ENCODE measurements around the gene SRRM3. TPM values are rescaled to one million over a fixed set of nuclear protein-coding genes. Genes with fewer than 3 reads are reported as not detected.

SRRM3 gene
- total RNA-seq, 1 donor from 2014 or later, result 0.46 TPM

DNA sequence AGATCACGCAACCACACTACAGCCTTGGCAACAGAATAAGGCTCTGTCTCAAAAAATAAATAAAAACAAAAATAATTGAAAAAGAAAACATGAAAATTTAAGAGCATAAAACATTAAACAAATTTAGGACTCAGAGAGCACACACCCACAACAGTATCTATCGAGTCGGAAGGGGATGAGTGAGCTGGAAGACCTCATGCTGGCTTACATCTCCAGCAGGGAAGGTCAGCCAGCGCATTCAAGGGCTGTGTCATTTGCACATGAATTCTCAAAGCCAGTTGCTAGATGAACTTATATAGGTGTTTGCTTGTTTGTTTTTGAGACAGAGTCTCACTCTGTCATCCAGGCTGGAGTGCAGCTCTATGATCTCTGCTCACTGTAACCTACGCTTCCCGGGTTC is 50.3 kb downstream of the SRRM3 start:
- Mint-ChIP-seq H3K4me3 (ENCODE audit: unreplicated experiment) (no peak overlapping the region), H3K9me3 (ENCODE audit: unreplicated experiment) (no peaks in the 10 kb centered on the region), H3K27me3 (ENCODE audit: unreplicated experiment) (peaks cover 15% of the 10 kb centered on the region), H3K27ac (ENCODE audit: unreplicated experiment) (no peak overlapping the region), H3K4me1 (ENCODE audit: unreplicated experiment) (no peaks in the 10 kb centered on the region), H3K36me3 (ENCODE audit: unreplicated experiment) (no peaks in the 10 kb centered on the region)
- TF ChIP-seq, protein P1, sequence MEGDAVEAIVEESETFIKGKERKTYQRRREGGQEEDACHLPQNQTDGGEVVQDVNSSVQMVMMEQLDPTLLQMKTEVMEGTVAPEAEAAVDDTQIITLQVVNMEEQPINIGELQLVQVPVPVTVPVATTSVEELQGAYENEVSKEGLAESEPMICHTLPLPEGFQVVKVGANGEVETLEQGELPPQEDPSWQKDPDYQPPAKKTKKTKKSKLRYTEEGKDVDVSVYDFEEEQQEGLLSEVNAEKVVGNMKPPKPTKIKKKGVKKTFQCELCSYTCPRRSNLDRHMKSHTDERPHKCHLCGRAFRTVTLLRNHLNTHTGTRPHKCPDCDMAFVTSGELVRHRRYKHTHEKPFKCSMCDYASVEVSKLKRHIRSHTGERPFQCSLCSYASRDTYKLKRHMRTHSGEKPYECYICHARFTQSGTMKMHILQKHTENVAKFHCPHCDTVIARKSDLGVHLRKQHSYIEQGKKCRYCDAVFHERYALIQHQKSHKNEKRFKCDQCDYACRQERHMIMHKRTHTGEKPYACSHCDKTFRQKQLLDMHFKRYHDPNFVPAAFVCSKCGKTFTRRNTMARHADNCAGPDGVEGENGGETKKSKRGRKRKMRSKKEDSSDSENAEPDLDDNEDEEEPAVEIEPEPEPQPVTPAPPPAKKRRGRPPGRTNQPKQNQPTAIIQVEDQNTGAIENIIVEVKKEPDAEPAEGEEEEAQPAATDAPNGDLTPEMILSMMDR (IDR thresholded peaks at IDR 0.05), result no peak
- DNase-seq (ENCODE audit: extremely low spot score, unreplicated experiment), result no peak

DNA sequence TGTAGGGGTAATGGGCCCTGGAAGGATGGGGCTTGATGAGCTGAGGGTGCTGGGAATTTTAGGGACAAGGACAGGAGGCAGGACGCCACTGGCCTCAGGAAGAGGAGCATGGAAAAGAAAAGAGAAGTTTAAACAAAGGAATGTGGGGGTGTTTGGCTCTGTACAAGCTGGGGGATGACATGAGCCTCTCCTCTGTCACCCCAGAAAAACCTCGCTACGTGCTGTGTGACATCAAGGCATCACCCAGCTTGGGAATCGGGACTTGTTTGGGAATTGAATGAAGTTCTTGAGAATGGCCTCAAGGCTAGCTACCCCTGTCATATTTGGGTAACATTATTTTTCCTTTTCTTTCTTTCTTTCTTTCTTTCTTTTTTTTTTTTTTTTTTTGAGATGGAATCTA is 53.1 kb downstream of the SRRM3 start:
- H3K9me3 Mint-ChIP-seq (ENCODE audit: unreplicated experiment), result no peaks in the 10 kb centered on the region
- TF ChIP-seq, protein P1 (IDR thresholded peaks at IDR 0.05), result no peak
- H3K36me3 Mint-ChIP-seq (ENCODE audit: unreplicated experiment), result no peaks in the 10 kb centered on the region
- H3K4me1 Mint-ChIP-seq (ENCODE audit: unreplicated experiment), result no peaks in the 10 kb centered on the region
- no peak overlapping the region for H3K27ac Mint-ChIP-seq (ENCODE audit: unreplicated experiment)
- no peak overlapping the region for H3K4me3 Mint-ChIP-seq (ENCODE audit: unreplicated experiment)
- H3K27me3 Mint-ChIP-seq (ENCODE audit: unreplicated experiment), result peaks cover 28% of the 10 kb centered on the region
- no peak for DNase-seq (ENCODE audit: extremely low spot score, unreplicated experiment)

GRCh38 chr7:76257973-76258372 is 56.3 kb downstream of the SRRM3 start:
- Mint-ChIP-seq H3K4me1 (ENCODE audit: unreplicated experiment) (peaks cover 1% of the 10 kb centered on the region), H3K27ac (ENCODE audit: unreplicated experiment) (no peak overlapping the region), H3K9me3 (ENCODE audit: unreplicated experiment) (no peaks in the 10 kb centered on the region), H3K27me3 (ENCODE audit: unreplicated experiment) (peaks cover 34% of the 10 kb centered on the region), H3K36me3 (ENCODE audit: unreplicated experiment) (no peaks in the 10 kb centered on the region), H3K4me3 (ENCODE audit: unreplicated experiment) (no peak overlapping the region)
- TF ChIP-seq, protein P1 (IDR thresholded peaks at IDR 0.05), result no peak
- DNase-seq (ENCODE audit: extremely low spot score, unreplicated experiment), result no peak

DNA sequence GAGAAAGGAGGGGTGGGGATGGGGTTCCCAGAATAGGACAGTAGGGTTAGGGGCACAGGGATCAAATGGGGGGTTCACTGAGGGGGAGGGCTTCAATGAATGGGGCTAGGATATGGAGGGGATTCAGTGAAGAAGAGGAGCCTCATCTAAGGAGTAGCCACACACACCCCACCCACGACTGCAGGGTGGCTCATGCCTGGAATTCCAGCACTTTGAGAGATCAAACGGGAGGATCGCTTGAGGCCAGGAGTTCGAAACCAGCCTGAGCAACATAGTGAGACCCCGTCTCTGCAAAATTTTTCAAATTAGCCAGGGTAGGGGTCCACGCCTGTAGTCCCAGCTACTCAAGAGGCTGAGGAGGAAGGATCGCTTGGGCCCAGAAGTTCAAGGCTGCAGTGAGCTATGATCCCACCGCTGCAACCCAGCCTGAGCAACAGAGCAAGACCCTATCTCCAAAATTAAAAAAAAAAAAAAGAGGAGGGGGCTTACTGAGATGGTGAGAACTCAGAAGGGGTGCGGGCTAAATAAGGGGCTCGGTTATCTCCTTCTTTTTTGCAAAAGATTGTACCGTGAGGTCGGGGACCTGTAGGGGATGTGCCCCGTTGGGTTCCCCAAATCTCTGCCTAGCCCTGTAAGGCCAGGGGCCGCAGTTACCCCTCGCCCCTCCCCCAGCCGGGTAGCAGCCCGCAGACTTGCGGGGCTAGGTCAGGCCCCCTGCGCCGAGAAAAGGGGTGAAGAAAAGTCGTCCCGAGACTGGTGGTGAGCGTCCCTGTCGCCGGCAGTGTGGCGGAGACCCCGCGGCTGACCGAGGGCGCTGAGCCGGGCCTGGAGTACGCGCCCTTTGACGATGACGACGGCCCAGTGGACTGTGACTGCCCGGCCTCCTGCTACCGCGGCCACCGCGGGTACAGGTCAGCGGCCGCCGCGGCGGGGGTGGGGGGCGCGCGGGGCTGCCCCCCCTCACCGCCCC is 57.7 kb downstream of the SRRM3 start:
- Mint-ChIP-seq H3K4me1 (ENCODE audit: unreplicated experiment) (peaks cover 1% of the 10 kb centered on the region), H3K27ac (ENCODE audit: unreplicated experiment) (no peak overlapping the region), H3K36me3 (ENCODE audit: unreplicated experiment) (no peaks in the 10 kb centered on the region), H3K9me3 (ENCODE audit: unreplicated experiment) (no peaks in the 10 kb centered on the region), H3K4me3 (ENCODE audit: unreplicated experiment) (peak overlapping the region; percentile 44), H3K27me3 (ENCODE audit: unreplicated experiment) (peaks cover 34% of the 10 kb centered on the region)
- TF ChIP-seq, protein P1 (IDR thresholded peaks at IDR 0.05), result no peak
- DNase-seq (ENCODE audit: extremely low spot score, unreplicated experiment), result no peak

DNA sequence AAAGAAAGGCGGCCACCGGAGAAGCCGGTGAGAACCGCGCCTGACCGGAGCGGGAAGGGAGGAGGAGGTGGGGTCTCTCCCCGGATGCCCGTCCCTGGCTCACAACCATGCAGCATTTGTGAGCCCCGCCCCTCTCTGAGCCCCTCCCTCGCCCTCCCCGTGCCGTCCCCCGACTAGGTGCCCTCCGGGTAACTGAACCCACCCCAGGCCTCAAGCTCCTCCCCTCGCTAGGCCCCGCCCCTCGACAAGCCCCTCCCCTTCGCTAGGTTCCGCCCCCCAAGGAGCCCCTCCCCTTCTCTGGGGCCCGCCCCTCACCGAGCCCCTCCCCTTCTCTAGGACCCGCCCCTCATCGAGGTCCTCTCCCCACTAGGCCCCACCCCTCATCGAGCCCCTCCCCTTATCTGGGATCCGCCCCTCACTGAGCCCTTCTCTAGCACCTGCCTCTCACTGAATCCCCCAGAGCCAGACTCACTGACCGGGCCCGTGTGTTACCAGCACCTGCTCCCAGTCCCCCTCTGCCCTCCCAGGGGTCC is 58.5 kb downstream of the SRRM3 start:
- no peak for DNase-seq (ENCODE audit: extremely low spot score, unreplicated experiment)
- TF ChIP-seq, protein P1 (IDR thresholded peaks at IDR 0.05), result no peak
- peaks cover 30% of the 10 kb centered on the region for H3K27me3 Mint-ChIP-seq (ENCODE audit: unreplicated experiment)
- no peak overlapping the region for H3K27ac Mint-ChIP-seq (ENCODE audit: unreplicated experiment)
- H3K36me3 Mint-ChIP-seq (ENCODE audit: unreplicated experiment), result no peaks in the 10 kb centered on the region
- peaks cover 1% of the 10 kb centered on the region for H3K4me1 Mint-ChIP-seq (ENCODE audit: unreplicated experiment)
- peak overlapping the region; percentile 42 for H3K4me3 Mint-ChIP-seq (ENCODE audit: unreplicated experiment)
- no peaks in the 10 kb centered on the region for H3K9me3 Mint-ChIP-seq (ENCODE audit: unreplicated experiment)

All from osteocyte (in vitro differentiated cells).